Amniotic epithelial cell (primary cell): ENCODE data around the gene NXPH1.
"Not testable (repeated sequence)": the region's sequence is repeated elsewhere in the genome, so short reads cannot be mapped to it uniquely, and the experiment has no call there.

Experiments used
- DNase-seq: peaks from one replicate; pipeline ENCODE4 v3.0.0-alpha.2; 2010; ENCODE audit warnings: low read depth

The NXPH1 gene

DNA sequence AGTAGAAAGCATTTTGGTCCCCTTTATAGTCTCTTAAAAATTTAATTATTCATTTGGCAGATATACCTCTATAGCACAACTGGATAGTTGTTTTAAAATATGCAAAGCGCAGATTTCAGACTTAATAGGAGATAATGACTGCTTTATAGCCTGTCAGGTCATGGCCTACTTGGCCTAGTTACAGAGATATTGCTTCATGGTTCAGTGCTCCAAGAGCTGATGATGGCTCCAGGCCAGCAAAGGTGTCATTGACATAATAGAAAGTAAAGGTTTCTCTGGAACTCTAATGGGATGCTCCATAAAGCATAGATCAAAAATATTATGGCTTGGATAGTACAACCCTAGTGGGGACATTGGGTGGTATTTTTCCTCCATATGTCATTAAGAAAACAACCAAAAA, 285.7 kb downstream of the NXPH1 start:
- no peak for DNase-seq

DNA sequence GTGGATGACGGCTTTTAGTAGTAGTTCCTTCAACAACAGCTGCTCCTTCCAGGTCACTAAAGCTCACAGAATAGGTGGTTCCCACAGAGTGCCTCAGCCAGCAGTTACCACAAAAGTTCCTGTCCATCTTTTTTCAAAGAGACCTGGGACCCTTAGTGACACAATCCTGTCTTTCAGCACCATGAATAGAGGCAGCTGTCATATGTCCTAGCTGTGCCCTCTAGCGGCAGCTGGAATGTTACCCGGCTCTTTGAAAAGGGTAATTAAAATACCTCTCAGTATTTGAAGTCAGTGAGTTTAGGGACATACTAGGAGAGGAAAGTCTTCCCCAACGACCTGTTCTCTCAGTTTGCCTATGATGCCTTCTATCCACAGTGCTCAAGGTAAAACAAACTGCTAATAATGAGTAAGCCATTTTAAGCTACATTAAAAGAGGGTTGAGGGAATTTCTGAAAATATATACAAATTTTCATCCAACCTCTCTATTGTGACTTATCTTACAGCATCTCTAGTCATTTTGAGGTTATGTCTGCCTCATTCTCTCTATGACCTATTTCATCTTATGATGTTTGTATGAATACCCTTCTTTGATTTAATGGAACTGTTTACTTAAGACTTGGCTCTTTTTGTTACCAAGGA, 290.8 kb downstream of the NXPH1 start:
- DNase-seq: no peak

DNA sequence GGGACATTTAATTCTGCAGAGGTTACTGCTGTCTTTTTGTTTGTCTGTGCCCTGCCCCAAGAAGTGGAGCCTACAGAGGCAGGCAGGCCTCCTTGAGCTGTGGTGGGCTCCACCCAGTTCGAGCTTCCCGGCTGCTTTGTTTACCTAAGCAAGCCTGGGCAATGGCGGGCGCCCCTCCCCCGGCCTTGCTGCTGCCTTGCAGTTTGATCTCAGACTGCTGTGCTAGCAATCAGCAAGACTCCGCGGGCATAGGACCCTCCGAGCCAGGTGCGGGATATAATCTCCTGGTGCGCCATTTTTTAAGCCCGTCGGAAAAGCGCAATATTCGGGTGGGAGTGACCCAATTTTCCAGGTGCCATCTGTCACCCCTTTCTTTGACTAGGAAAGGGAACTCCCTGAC, 298.3 kb downstream of the NXPH1 start:
- not testable (repeated sequence) for DNase-seq

DNA sequence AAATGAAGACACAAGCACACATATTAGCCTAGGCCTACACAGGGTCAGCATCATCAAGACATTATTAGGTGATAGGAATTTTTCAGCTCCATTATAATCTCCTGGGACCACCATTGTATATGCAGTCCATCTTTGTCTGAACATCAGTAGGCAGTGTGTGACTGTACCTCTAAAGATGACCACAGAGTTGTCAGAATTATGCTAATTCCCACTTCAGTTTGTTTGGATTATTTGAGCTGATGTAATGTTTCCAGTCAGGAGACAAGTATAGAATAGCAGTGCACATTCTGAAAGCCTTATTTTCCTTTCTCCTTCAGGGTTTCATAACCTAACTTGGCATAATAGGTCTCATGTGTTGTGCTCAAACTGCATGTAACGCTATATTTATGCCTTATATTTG, 306.4 kb downstream of the NXPH1 start:
- DNase-seq: no peak

DNA sequence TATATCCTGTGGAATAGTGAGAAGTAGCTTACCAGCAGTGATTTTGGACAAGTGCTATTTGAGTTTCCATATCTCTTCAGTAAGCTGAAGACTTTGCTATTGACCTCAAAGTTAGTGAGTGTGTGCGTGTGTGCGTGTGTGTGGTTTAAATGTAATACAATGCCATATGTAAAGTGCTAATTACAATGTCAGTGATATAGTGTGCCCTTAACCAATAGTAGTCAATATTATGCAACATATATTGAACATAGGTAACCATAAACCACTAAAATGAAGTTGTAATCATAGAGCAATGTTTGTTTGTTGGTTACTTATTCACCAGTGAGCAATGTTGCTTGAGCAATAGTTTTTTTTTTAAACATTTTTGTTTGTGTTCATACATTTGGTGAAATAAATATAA, 309.4 kb downstream of the NXPH1 start:
- DNase-seq: no peak

DNA sequence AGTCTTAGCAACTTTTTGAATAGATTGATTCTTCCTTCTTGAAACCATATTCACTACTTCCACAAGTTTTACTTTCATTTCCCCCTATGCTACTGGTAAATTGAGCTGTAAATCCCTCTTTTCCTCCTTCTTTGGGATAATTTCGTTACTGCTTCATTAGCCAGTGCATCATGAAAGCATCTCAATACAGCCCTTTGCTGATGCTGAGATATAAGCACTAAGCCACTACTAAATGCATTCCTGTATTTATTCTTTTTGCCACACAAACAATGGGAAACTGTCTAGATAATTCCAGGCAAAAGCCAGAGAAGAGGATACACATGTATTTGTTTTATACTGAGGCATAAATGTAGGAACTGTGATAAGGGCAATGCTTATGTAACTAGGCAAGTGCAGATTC, 313.9 kb downstream of the NXPH1 start:
- DNase-seq: no peak

DNA sequence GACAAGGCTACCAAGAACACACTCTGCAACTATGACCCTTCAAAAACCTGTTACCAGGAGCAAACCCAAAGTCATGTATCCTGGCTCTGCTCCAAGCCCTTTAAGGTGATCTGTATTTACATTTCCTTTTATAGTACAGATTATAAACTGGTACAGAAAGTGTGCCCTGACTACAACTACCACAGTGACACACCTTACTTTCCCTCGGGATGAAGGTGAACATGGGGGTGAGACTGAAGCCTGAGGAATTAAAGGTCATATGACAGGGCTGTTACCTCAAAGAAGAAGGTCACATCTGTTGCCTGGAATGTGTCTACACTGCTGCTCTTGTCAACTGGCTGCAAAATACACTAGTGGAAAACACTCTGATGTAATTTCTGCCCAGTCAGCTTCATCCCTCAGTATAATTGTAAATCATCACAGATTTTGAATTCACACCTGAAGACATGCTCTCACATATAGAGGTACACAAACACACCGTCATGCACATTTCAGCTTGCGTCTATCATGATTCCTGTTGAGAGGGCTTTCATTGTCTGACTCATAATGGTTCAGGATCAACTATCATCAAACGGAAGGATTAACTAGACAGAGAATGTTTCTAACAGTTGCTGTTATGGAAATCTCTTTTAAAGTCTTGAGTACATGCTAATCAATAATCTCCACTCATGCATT, 318.3 kb downstream of the NXPH1 start:
- no peak for DNase-seq

DNA sequence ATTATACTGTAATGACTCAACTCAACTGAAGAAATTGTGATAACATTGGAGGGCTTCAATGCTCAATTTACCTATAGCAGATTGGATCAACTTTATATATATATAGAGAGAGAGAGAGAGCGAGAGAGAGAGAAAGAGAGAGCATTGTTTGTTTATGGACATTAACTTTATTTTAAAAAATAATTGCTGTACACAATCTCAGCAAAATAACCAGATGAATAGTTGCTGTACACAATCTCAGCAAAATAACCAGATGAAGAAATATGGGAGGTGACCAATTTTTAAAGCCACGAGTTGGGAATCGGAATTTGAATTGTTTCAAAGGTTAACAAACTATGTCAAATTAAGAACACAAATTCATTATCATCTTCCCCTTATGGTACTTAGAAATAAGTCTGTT, 319.9 kb downstream of the NXPH1 start:
- DNase-seq: no peak

DNA sequence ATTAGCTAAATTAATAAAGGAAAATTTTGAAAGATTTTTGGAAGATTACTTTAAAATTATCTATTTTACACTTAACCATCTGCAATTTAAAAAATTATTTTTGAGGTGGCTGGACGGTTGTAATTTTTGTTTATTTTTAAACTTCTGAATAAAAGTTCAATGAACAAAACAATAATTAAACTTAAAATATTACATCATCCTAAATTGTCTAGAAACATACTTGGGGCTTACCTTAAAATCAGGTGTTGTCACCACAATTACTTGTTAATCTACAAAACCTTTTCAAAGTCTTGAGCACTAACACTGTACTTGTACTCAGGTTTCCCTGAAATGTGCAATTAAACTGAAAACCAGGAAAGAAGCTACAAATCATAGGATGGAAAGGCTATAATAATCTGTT, 328.3 kb downstream of the NXPH1 start:
- DNase-seq: no peak

DNA sequence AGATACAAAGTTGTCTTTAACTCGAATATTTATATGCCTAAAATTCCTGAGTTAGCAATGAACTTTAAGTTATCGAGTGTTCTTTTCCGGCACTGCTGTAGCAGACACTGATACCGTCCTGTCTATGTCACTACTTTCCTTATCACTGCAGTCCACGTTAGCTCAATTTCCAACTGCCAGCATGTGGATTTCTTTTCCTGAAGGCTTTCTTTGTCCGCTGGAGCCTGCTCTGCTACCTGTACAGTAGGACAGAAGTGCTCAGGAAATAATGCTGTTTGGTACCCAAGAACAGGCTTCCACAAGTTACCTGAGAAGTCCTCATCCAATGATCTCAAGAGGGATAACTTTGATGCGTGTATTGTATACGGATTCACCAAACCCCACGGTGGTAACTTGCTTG, 329.4 kb downstream of the NXPH1 start:
- no peak for DNase-seq

DNA sequence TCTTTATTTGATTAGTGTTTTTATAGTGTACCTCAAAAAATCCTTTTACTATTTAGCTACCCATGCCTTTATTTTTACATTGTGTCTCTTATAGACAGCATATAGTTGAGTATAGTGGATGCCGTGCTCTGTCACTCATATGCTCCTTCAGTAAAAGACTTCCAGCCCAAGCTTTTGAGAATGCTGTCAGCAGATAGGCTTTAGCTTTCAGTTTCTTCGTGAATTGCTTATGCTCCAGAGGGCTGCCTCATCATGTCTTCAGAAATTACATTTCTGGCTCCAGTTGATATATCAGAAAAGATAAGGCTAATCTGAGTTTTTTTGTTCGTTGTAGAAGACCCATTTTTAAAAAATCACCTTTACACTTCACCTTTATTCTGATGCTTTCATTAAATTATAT, 332.0 kb downstream of the NXPH1 start:
- no peak for DNase-seq

DNA sequence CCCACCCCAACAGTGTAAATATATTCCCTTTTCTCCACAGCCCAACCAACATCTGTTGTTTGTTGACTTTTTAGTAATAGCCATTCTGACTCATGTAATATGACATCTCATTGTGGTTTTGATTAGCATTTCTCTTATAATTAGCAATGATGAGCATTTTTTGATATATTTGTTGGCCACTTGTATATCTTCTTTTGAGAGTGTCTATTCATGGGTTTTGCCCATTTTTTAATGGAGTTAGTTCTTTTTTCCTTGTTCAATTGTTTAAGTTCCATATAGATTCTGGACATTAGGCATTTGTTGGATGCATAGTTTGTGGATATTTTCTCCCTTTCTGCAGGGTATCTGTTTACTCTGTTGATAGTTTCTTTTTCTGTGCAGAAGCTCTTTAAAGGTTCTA, 340.1 kb downstream of the NXPH1 start:
- DNase-seq: no peak

DNA sequence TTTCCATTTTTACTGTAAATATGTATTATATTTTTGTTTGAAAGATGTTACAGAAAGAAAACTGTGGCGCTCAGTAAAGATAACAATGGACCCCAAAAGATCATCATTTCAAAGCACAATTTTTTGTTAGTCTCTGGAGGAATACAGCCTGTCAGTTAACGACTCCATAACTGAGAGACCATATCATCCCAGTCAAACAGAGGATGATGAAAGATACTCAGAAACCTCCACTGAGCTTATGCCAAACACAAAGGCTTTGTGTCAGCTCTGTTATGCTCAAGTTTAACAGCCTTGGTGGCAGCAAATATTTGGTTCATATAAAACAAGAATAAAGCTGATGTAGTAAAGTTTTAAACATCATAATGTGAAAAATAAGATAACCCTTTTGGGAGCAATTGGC, 345.1 kb downstream of the NXPH1 start:
- DNase-seq: no peak

DNA sequence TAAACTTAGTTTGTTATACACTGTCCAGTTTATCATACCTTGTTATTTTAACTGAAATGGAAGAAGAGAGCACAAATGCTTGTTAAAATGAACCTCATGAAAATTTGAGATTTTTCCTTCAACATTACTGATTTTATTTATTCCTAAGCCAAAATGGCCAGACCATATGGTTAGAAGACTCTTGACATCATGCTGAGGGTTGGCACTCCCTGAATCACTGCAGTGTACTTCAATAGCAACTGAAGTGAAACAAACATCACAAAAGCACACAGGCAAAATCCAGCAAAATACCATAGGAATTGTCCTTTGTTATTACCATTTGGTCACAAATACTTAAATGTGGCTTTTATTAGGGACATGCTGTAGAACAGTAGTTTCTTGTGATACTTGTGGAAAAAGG, 347.8 kb downstream of the NXPH1 start:
- no peak for DNase-seq

DNA sequence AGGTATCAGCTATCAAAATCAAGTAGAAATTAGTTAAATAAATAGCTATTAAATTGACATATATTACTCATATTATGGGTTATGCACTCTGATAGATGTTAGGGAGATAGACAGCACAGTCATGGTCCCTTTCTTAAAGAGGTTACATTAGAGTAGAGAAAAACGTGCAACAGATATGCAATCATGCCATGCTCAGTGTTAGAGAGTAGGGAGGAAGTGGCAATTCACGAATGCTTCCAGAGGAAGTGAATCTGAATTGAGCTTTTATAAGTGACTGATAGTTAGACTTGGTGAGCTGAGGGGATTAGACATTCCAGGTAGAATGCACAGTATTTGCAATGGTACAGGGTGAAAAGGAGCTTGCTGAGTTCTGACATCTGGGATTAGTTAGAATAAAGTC, 349.8 kb downstream of the NXPH1 start:
- no peak for DNase-seq

DNA sequence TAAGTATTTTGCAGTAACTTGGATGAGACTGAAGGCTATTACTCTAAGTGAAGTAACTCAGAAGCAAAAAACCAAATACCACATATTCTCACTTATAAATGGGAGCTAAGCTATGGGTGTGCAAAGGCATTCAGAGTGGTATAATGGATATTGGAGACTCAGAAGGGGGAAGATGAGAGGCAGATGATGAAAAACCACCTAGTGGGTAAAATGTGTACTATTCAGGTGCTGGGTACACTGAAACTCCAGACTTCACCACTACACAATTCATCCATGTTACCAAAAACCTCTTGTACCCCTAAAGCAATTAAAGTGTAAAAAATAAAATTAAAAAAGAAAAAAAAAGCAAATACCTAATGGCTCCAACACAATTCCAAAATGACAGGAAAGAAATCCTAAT, 351.7 kb downstream of the NXPH1 start:
- no peak for DNase-seq

DNA sequence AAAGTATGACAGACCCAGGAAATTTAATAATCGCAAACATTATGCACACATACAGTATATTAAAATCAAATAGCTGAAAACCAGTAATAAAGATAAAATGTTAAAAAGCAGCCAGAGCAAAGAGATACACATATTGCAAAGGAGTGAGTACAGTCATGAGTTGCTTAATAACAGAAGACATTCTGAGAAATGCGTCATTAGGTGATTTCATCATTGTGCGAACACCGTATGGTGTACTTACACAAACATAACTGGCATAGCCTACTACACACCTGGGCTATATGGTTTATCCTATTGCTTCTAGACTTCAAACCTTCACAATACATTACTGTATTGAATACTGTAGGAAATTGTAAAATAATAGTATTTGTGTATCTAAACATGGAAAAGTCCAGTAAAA, 367.6 kb downstream of the NXPH1 start:
- no peak for DNase-seq
